ENCODE measurements around the gene DAAM2.

GRCh38 chr6:39753725-39754045 is 38.5 kb upstream of the DAAM2 start:
- TF ChIP-seq FOXK2 (IDR thresholded peaks at IDR 0.05): no peak
- TF ChIP-seq CTBP1 (IDR thresholded peaks at IDR 0.05; ENCODE audit: borderline replicate concordance): no peak
- no peak for TF ChIP-seq HDGF (IDR thresholded peaks at IDR 0.05; ENCODE audit: borderline replicate concordance)
- no peak for TF ChIP-seq FOXM1 (IDR thresholded peaks at IDR 0.05; ENCODE audit: borderline replicate concordance)
- TF ChIP-seq L3MBTL2 (conservative IDR thresholded peaks at IDR 0.05): no peak
- TF ChIP-seq SP1 (IDR thresholded peaks at IDR 0.05): no peak
- TF ChIP-seq ELF4 (IDR thresholded peaks at IDR 0.05): no peak
- TF ChIP-seq PKNOX1 (IDR thresholded peaks at IDR 0.05): no peak
- no peak for TF ChIP-seq NFRKB (IDR thresholded peaks at IDR 0.05)
- TF ChIP-seq SUZ12 (IDR thresholded peaks at IDR 0.05): no peak
- no peak for TF ChIP-seq FOXA1 (IDR thresholded peaks at IDR 0.05)
- TF ChIP-seq ARNT (IDR thresholded peaks at IDR 0.05): no peak
- no peak for TF ChIP-seq TARDBP (IDR thresholded peaks at IDR 0.05)
- no peak for TF ChIP-seq BHLHE40 (IDR thresholded peaks at IDR 0.05; ENCODE audit: borderline replicate concordance)
